Measurements from ENCODE around the gene NECTIN3.

- TF ChIP-seq, protein P1, sequence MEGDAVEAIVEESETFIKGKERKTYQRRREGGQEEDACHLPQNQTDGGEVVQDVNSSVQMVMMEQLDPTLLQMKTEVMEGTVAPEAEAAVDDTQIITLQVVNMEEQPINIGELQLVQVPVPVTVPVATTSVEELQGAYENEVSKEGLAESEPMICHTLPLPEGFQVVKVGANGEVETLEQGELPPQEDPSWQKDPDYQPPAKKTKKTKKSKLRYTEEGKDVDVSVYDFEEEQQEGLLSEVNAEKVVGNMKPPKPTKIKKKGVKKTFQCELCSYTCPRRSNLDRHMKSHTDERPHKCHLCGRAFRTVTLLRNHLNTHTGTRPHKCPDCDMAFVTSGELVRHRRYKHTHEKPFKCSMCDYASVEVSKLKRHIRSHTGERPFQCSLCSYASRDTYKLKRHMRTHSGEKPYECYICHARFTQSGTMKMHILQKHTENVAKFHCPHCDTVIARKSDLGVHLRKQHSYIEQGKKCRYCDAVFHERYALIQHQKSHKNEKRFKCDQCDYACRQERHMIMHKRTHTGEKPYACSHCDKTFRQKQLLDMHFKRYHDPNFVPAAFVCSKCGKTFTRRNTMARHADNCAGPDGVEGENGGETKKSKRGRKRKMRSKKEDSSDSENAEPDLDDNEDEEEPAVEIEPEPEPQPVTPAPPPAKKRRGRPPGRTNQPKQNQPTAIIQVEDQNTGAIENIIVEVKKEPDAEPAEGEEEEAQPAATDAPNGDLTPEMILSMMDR (IDR thresholded peaks at IDR 0.05; ENCODE audit: low read depth, low read length, missing input control): no peak
- TF ChIP-seq, protein P2, sequence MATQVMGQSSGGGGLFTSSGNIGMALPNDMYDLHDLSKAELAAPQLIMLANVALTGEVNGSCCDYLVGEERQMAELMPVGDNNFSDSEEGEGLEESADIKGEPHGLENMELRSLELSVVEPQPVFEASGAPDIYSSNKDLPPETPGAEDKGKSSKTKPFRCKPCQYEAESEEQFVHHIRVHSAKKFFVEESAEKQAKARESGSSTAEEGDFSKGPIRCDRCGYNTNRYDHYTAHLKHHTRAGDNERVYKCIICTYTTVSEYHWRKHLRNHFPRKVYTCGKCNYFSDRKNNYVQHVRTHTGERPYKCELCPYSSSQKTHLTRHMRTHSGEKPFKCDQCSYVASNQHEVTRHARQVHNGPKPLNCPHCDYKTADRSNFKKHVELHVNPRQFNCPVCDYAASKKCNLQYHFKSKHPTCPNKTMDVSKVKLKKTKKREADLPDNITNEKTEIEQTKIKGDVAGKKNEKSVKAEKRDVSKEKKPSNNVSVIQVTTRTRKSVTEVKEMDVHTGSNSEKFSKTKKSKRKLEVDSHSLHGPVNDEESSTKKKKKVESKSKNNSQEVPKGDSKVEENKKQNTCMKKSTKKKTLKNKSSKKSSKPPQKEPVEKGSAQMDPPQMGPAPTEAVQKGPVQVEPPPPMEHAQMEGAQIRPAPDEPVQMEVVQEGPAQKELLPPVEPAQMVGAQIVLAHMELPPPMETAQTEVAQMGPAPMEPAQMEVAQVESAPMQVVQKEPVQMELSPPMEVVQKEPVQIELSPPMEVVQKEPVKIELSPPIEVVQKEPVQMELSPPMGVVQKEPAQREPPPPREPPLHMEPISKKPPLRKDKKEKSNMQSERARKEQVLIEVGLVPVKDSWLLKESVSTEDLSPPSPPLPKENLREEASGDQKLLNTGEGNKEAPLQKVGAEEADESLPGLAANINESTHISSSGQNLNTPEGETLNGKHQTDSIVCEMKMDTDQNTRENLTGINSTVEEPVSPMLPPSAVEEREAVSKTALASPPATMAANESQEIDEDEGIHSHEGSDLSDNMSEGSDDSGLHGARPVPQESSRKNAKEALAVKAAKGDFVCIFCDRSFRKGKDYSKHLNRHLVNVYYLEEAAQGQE (IDR thresholded peaks at IDR 0.05): no peak
- TF ChIP-seq, protein P3, sequence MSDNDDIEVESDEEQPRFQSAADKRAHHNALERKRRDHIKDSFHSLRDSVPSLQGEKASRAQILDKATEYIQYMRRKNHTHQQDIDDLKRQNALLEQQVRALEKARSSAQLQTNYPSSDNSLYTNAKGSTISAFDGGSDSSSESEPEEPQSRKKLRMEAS (IDR thresholded peaks at IDR 0.05): no peak
These were observed 16.4 kb downstream of the NECTIN3 start for GRCh38 chr3:111087924-111088469.

Data from liver (tissue), 2 donors.